ENCODE results near the gene FAM171A2.
A peak's percentile ranks its signal among the peaks of the same experiment; 100 is the strongest.

Gene FAM171A2

GRCh38 chr17:44352828-44353671 is 10.6 kb downstream of the FAM171A2 start:
- no peak for DNase-seq (ENCODE audit: low read depth, low spot score)
- Histone ChIP-seq H3K4me1 (ENCODE audit: insufficient read depth, insufficient read length) (peaks cover 7% of the 10 kb centered on the region), H3K4me3 (ENCODE audit: insufficient read length, low read depth) (peak overlapping the region; percentile 39), H3K27me3 (ENCODE audit: insufficient read depth, insufficient read length) (no peaks in the 10 kb centered on the region), H3K9ac (ENCODE audit: insufficient read length, low read depth) (peak overlapping the region; percentile 67), H3K36me3 (ENCODE audit: insufficient read depth, insufficient read length, low read length) (peaks cover 68% of the 10 kb centered on the region), H3K9me3 (ENCODE audit: insufficient read depth, low read length) (no peaks in the 10 kb centered on the region)
- no peak for TF ChIP-seq SUZ12 (IDR thresholded peaks at IDR 0.05; ENCODE audit: extremely low read depth, insufficient read depth, insufficient read length)
- no peak for TF ChIP-seq YY1 (IDR thresholded peaks at IDR 0.05; ENCODE audit: insufficient read depth, insufficient read length)
- no peak for TF ChIP-seq ZNF274 (IDR thresholded peaks at IDR 0.05; ENCODE audit: low read depth, low read length)

DNA sequence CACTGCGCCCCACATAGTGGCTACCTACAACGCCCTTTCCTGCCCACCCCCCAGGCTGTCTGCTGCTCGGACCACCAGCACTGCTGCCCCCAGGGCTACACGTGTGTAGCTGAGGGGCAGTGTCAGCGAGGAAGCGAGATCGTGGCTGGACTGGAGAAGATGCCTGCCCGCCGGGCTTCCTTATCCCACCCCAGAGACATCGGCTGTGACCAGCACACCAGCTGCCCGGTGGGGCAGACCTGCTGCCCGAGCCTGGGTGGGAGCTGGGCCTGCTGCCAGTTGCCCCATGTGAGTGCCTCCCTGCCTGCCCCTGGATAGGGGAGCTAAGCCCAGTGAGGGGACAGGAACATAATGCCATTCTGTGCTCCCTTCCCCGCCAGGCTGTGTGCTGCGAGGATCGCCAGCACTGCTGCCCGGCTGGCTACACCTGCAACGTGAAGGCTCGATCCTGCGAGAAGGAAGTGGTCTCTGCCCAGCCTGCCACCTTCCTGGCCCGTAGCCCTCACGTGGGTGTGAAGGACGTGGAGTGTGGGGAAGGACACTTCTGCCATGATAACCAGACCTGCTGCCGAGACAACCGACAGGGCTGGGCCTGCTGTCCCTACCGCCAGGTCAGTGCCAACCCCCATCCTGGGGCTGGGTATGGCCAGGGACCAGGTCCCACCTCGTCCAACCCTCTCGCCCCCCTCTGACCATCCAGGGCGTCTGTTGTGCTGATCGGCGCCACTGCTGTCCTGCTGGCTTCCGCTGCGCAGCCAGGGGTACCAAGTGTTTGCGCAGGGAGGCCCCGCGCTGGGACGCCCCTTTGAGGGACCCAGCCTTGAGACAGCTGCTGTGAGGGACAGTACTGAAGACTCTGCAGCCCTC is 11.5 kb downstream of the FAM171A2 start:
- Histone ChIP-seq H3K27me3 (ENCODE audit: insufficient read depth, insufficient read length) (no peaks in the 10 kb centered on the region), H3K4me1 (ENCODE audit: insufficient read depth, insufficient read length) (peaks cover 7% of the 10 kb centered on the region), H3K9ac (ENCODE audit: insufficient read length, low read depth) (peak overlapping the region; percentile 28), H3K9me3 (ENCODE audit: insufficient read depth, low read length) (no peaks in the 10 kb centered on the region), H3K4me3 (ENCODE audit: insufficient read length, low read depth) (no peak overlapping the region), H3K36me3 (ENCODE audit: insufficient read depth, insufficient read length, low read length) (peaks cover 64% of the 10 kb centered on the region)
- TF ChIP-seq ZNF274 (IDR thresholded peaks at IDR 0.05; ENCODE audit: low read depth, low read length) = no peak
- no peak for TF ChIP-seq YY1 (IDR thresholded peaks at IDR 0.05; ENCODE audit: insufficient read depth, insufficient read length)
- no peak for TF ChIP-seq SUZ12 (IDR thresholded peaks at IDR 0.05; ENCODE audit: extremely low read depth, insufficient read depth, insufficient read length)
- no peak for DNase-seq (ENCODE audit: low read depth, low spot score)

GRCh38 chr17:44351464-44351863 is 12.2 kb downstream of the FAM171A2 start:
- DNase-seq (ENCODE audit: low read depth, low spot score) = no peak
- H3K4me3 ChIP-seq (ENCODE audit: insufficient read length, low read depth) = no peak overlapping the region
- H3K4me1 ChIP-seq (ENCODE audit: insufficient read depth, insufficient read length) = peaks cover 7% of the 10 kb centered on the region
- H3K36me3 ChIP-seq (ENCODE audit: insufficient read depth, insufficient read length, low read length) = peaks cover 62% of the 10 kb centered on the region
- H3K27me3 ChIP-seq (ENCODE audit: insufficient read depth, insufficient read length) = no peaks in the 10 kb centered on the region
- no peaks in the 10 kb centered on the region for H3K9me3 ChIP-seq (ENCODE audit: insufficient read depth, low read length)
- no peak overlapping the region for H3K9ac ChIP-seq (ENCODE audit: insufficient read length, low read depth)
- TF ChIP-seq YY1 (IDR thresholded peaks at IDR 0.05; ENCODE audit: insufficient read depth, insufficient read length) (no peak), SUZ12 (IDR thresholded peaks at IDR 0.05; ENCODE audit: extremely low read depth, insufficient read depth, insufficient read length) (no peak), ZNF274 (IDR thresholded peaks at IDR 0.05; ENCODE audit: low read depth, low read length) (no peak)

DNA sequence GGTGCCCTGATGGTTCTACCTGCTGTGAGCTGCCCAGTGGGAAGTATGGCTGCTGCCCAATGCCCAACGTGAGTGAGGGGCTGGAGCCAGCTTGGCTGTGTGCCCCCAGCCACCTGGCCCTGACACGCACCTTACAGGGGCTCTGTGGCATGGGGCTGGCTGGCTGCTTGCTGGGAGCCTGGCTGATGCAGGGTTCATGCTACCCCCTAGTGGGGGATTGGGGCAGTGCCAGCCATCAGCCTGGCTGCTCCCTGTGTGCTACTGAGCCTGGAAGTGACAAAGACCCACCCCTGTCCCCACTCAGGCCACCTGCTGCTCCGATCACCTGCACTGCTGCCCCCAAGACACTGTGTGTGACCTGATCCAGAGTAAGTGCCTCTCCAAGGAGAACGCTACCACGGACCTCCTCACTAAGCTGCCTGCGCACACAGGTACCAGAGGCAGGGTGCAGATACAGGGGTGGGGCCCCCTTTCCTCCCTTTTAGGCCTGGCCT is 12.9 kb downstream of the FAM171A2 start:
- Histone ChIP-seq H3K9me3 (ENCODE audit: insufficient read depth, low read length) (no peaks in the 10 kb centered on the region), H3K9ac (ENCODE audit: insufficient read length, low read depth) (no peak overlapping the region), H3K4me3 (ENCODE audit: insufficient read length, low read depth) (no peak overlapping the region)

DNA sequence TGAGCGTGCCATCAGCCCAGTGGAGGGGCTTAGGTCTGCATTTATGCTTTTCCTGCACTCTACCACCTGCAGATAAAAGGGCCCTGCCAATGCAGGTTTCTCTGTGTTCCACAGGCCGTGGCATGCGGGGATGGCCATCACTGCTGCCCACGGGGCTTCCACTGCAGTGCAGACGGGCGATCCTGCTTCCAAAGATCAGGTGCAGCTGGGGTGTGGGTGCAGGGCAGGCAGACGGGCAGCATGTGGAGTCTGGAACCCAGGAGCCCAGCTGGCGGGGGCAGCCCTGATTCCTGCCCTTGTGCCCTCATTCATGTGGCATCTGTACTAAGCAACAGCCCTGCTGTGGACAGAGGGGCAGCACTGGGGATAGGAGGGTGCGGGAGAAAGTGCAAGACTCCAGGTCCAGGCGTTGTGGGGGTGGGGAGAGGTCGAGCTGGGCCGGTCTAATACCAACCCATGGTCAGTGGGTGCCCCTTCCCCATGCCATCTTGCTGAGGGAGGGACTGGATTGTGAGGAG is 14.0 kb downstream of the FAM171A2 start:
- H3K9ac ChIP-seq (ENCODE audit: insufficient read length, low read depth) = no peak overlapping the region
- DNase-seq (ENCODE audit: low read depth, low spot score) = no peak
- no peak overlapping the region for H3K4me3 ChIP-seq (ENCODE audit: insufficient read length, low read depth)
- no peaks in the 10 kb centered on the region for H3K27me3 ChIP-seq (ENCODE audit: insufficient read depth, insufficient read length)
- peaks cover 8% of the 10 kb centered on the region for H3K4me1 ChIP-seq (ENCODE audit: insufficient read depth, insufficient read length)
- no peak for TF ChIP-seq SUZ12 (IDR thresholded peaks at IDR 0.05; ENCODE audit: extremely low read depth, insufficient read depth, insufficient read length)
- TF ChIP-seq YY1 (IDR thresholded peaks at IDR 0.05; ENCODE audit: insufficient read depth, insufficient read length) = no peak
- H3K9me3 ChIP-seq (ENCODE audit: insufficient read depth, low read length) = no peaks in the 10 kb centered on the region
- H3K36me3 ChIP-seq (ENCODE audit: insufficient read depth, insufficient read length, low read length) = peaks cover 46% of the 10 kb centered on the region

More for the DNA sequence above, 12.9 kb downstream of the FAM171A2 start:
- no peak for DNase-seq (ENCODE audit: low read depth, low spot score)
- no peaks in the 10 kb centered on the region for H3K27me3 ChIP-seq (ENCODE audit: insufficient read depth, insufficient read length)
- no peak for TF ChIP-seq YY1 (IDR thresholded peaks at IDR 0.05; ENCODE audit: insufficient read depth, insufficient read length)
- TF ChIP-seq ZNF274 (IDR thresholded peaks at IDR 0.05; ENCODE audit: low read depth, low read length) = no peak
- TF ChIP-seq SUZ12 (IDR thresholded peaks at IDR 0.05; ENCODE audit: extremely low read depth, insufficient read depth, insufficient read length) = no peak
- H3K4me1 ChIP-seq (ENCODE audit: insufficient read depth, insufficient read length) = peaks cover 12% of the 10 kb centered on the region
- peaks cover 55% of the 10 kb centered on the region for H3K36me3 ChIP-seq (ENCODE audit: insufficient read depth, insufficient read length, low read length)

DNA sequence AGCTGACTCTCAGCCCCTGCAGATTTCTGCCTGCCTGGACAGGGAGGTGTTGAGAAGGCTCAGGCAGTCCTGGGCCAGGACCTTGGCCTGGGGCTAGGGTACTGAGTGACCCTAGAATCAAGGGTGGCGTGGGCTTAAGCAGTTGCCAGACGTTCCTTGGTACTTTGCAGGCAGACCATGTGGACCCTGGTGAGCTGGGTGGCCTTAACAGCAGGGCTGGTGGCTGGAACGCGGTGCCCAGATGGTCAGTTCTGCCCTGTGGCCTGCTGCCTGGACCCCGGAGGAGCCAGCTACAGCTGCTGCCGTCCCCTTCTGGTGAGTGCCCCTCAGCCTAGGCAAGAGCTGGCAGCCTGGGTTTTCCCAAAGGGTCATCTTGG is 14.7 kb downstream of the FAM171A2 start:
- peaks cover 4% of the 10 kb centered on the region for H3K27me3 ChIP-seq (ENCODE audit: insufficient read depth, insufficient read length)
- no peak for DNase-seq (ENCODE audit: low read depth, low spot score)
- no peak overlapping the region for H3K9ac ChIP-seq (ENCODE audit: insufficient read length, low read depth)
- TF ChIP-seq YY1 (IDR thresholded peaks at IDR 0.05; ENCODE audit: insufficient read depth, insufficient read length) = no peak
- no peak for TF ChIP-seq SUZ12 (IDR thresholded peaks at IDR 0.05; ENCODE audit: extremely low read depth, insufficient read depth, insufficient read length)
- TF ChIP-seq ZNF274 (IDR thresholded peaks at IDR 0.05; ENCODE audit: low read depth, low read length) = no peak
- no peaks in the 10 kb centered on the region for H3K9me3 ChIP-seq (ENCODE audit: insufficient read depth, low read length)
- no peak overlapping the region for H3K4me3 ChIP-seq (ENCODE audit: insufficient read length, low read depth)
- peaks cover 8% of the 10 kb centered on the region for H3K4me1 ChIP-seq (ENCODE audit: insufficient read depth, insufficient read length)
- H3K36me3 ChIP-seq (ENCODE audit: insufficient read depth, insufficient read length, low read length) = peaks cover 46% of the 10 kb centered on the region
